PC-9 (cell line): ENCODE results near the gene MBD2. TPM values are rescaled to one million over a fixed set of nuclear protein-coding genes. Genes with fewer than 3 reads are reported as not detected.

Experiments used
- BruUV-seq: library from RNA; stranded (reverse); fragments of 400-500 nt; replicated peaks from 2 replicates; lab custom pipeline; 2021; lab: Mats Ljungman, UMichigan
- CTCF ChIA-PET: fragments of 300-600 bp; sonication (Branson Sonifier 250); formaldehyde crosslinking; loops from one replicate; lab custom pipeline; 2022; ENCODE audit warnings: antibody characterized with exemption; lab: Charles Lee
- POLR2A ChIA-PET: fragments of 300-600 bp; sonication (Branson Sonifier 250); formaldehyde crosslinking; loops from one replicate; lab custom pipeline; 2022; ENCODE audit warnings: antibody characterized with exemption; ENCODE audit not compliant: unreplicated experiment; lab: Charles Lee
- DNase-seq, 2 experiments: peaks; one replicate each; pipeline versions ENCODE4 v3.0.0 to v3.0.0-alpha.2; 2015 to 2022; ENCODE audit warnings: mixed read lengths in 1 of 2
- H2AFZ ChIP-seq: fragments of 200-600 bp; sonication (generic); 2 replicates; pipeline ENCODE4 v1.8.1; 2017; ENCODE audit warnings: antibody characterized with exemption
- H3F3A ChIP-seq: fragments of 200-600 bp; sonication (generic); 2 replicates; pipeline ENCODE4 v1.8.1; 2017; ENCODE audit warnings: antibody characterized with exemption, mild to moderate bottlenecking, low read depth; ENCODE audit not compliant: insufficient read depth
- H3K27ac ChIP-seq: fragments of 200-600 bp; sonication (generic); 2 replicates; pipeline ENCODE4 v1.6.1; 2016; ENCODE audit warnings: mixed run types
- H3K27me3 ChIP-seq: fragments of 200-600 bp; sonication (generic); 2 replicates; pipeline ENCODE4 v1.6.1; 2016; ENCODE audit warnings: low read depth, mixed run types; ENCODE audit not compliant: insufficient read depth
- H3K36me3 ChIP-seq: fragments of 200-600 bp; sonication (generic); 2 replicates; pipeline ENCODE4 v1.6.1; 2016; ENCODE audit warnings: low read depth, mixed run types
- H3K4me1 ChIP-seq: fragments of 200-600 bp; sonication (generic); replicated peaks from 2 replicates; pipeline ENCODE4 v1.6.1; 2016; ENCODE audit warnings: mixed run types; ENCODE audit not compliant: insufficient read depth
- H3K4me2 ChIP-seq: fragments of 200-600 bp; sonication (generic); 2 replicates; pipeline ENCODE4 v1.6.1; 2017; ENCODE audit warnings: mixed run types
- H3K4me3 ChIP-seq: fragments of 200-600 bp; sonication (generic); 2 replicates; pipeline ENCODE4 v1.6.1; 2016; ENCODE audit warnings: mixed run types
- H3K79me2 ChIP-seq: fragments of 200-600 bp; sonication (generic); 2 replicates; pipeline ENCODE4 v1.6.1; 2017; ENCODE audit warnings: low read depth, mixed run types
- H3K9me2 ChIP-seq: fragments of 200-600 bp; sonication (generic); 2 replicates; pipeline ENCODE4 v1.8.1; 2017; ENCODE audit warnings: mild to moderate bottlenecking; ENCODE audit not compliant: insufficient read depth
- H3K9me3 ChIP-seq: fragments of 200-600 bp; sonication (generic); 2 replicates; pipeline ENCODE4 v1.8.1; 2016; ENCODE audit warnings: low read depth; ENCODE audit not compliant: insufficient read depth
- H4K20me1 ChIP-seq: fragments of 200-600 bp; sonication (generic); 2 replicates; pipeline ENCODE4 v1.8.1; 2017; ENCODE audit not compliant: insufficient read depth
- CTCF ChIP-seq: fragments of 200-600 bp; sonication (generic); conservative IDR thresholded peaks from 2 replicates; pipeline ENCODE4 v1.6.1; 2017; ENCODE audit warnings: mixed run types, antibody characterized with exemption, mild to moderate bottlenecking, moderate library complexity
- EZH2 ChIP-seq: fragments of 200-600 bp; sonication (generic); IDR thresholded peaks from 2 replicates; pipeline ENCODE4 v1.8.0; 2017; ENCODE audit warnings: antibody characterized with exemption, low read depth
- intact Hi-C: fragments of 100-400 bp; cut with micrococcal nuclease; formaldehyde crosslinking; loops from one replicate; pipeline ENCODE4 v1.10.0; 2022; ENCODE audit not compliant: unreplicated experiment
- total RNA-seq: library from RNA; stranded (reverse); gene quantifications from 2 replicates; pipeline ENCODE4 v1.2.3, GENCODE V29; 2021

Gene MBD2
- total RNA-seq, 1 experiment from 2014 or later = 72.0 TPM

DNA sequence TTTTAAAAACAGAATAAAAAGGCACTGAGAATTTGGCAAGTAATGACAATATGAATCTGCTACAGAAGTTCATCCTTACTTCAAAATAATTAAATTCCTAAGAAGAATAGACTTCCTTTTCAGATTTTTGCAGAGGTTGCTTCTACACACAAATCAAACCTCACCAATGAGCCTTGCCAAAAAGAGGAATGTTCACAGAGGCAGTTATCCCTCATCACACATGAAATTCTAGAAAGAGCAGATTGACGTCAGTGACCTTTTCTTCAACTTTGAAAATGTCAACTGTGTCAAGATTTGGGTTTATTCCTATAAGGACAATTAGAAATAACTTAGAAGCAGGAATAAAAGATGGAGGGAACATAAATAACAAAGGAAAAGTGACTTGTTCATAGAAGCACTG lies 64.6 kb downstream of the MBD2 start:
- BruUV-seq = no TSS peak
- no peak overlapping the region for H2AFZ ChIP-seq
- no peak for DNase-seq
- ChIA-PET CTCF (no interaction called here), POLR2A (interaction anchor here (0.7 kb wide), 1 partner anchor 214 kb away, joined by 3 read pairs; no protein-coding TSS in a partner anchor)
- no peak overlapping the region for H3K27ac ChIP-seq
- H3K4me1 ChIP-seq = no peaks in the 10 kb centered on the region
- H3K9me2 ChIP-seq = no peaks in the 10 kb centered on the region
- H3K9me3 ChIP-seq = no peaks in the 10 kb centered on the region
- no peak overlapping the region for H3K4me3 ChIP-seq
- peaks cover 33% of the 10 kb centered on the region for H3K36me3 ChIP-seq
- no peaks in the 10 kb centered on the region; the same call in 1 of the 2 replicates for H3K79me2 ChIP-seq
- no peak overlapping the region for H3K4me2 ChIP-seq
- no peak for TF ChIP-seq CTCF
- peaks cover 11% of the 10 kb centered on the region for H3F3A ChIP-seq
- no peaks in the 10 kb centered on the region for H3K27me3 ChIP-seq
- no peaks in the 10 kb centered on the region for H4K20me1 ChIP-seq
- intact Hi-C loops = loop anchor here (10.0 kb wide), 1 partner anchor 105 kb away; the partner anchor contains the start of gene POLI

DNA sequence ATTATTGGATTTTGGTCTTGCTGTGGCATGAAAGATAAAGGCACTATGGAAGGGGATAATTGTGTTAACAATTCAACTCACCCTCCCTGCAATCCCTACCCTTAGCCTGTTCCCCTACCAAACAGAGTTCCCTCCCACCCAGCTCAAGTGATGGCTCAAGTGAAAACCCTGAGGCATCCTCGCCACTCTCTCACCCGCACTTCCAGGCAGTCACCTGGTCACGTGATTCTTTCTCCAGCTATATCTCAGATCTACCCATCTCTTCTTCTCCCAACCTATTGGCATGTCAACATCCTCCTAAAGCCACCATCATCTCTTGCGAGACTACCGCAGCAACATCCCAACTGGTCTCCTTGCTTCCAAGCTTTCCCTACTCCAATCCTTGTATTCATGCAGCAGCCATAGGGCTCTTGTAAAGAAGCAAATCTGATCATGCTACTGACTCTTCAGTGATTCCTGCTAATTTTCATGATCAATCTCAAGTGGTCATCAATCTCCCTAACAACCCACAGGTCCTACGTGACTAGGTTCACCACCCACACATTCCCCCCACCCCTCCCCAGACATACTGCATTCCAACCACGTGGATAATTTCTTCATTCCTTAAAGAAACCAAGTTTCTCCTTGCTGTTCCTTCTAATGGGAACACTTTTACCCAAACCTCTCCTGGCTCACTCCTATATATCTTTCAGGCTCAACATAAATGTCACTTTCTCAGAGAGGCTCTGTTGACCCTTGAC lies 66.7 kb downstream of the MBD2 start:
- Histone ChIP-seq H3K4me1 (no peaks in the 10 kb centered on the region), H2AFZ (no peak overlapping the region), H4K20me1 (no peaks in the 10 kb centered on the region), H3K4me2 (no peak overlapping the region), H3K4me3 (no peak overlapping the region), H3K79me2 (no peaks in the 10 kb centered on the region), H3K9me2 (no peaks in the 10 kb centered on the region), H3F3A (peaks cover 5% of the 10 kb centered on the region; the same call in 1 of the 2 replicates), H3K27me3 (no peaks in the 10 kb centered on the region), H3K9me3 (no peaks in the 10 kb centered on the region), H3K36me3 (peaks cover 25% of the 10 kb centered on the region; the same call in 1 of the 2 replicates), H3K27ac (no peak overlapping the region)
- ChIA-PET POLR2A (no interaction called here), CTCF (no interaction called here)
- DNase-seq = no peak
- TF ChIP-seq EZH2 (no peak), CTCF (no peak)
- BruUV-seq = no TSS peak
- intact Hi-C loops = loop anchor here (10.0 kb wide), 1 partner anchor 107 kb away; the partner anchor contains the start of gene POLI

DNA sequence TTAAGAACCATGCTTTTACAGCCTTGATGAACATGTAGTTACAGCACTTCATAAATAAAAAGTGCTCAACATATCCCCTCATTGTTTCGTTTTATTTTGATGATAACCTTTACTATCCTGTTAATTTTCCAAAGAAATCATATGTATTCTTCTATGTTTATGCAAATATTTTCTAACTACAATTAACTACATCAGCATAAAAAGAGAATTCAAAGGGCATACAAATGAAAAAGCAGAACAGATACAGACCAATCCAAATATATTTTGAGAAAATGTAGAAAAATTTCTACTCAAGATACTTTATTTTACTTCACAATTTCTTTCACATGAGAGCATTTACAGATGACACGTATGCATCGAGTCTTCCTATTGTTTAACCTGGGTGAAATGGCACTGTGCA lies 69.1 kb downstream of the MBD2 start:
- TF ChIP-seq EZH2 = no peak
- TF ChIP-seq CTCF = no peak
- CTCF ChIA-PET = no interaction called here
- DNase-seq = no peak
- Histone ChIP-seq H3K4me3 (no peak overlapping the region), H3K9me3 (no peaks in the 10 kb centered on the region), H3K4me1 (peaks cover 7% of the 10 kb centered on the region), H3K4me2 (no peak overlapping the region), H2AFZ (no peak overlapping the region), H3K27ac (no peak overlapping the region), H3K9me2 (no peaks in the 10 kb centered on the region), H3K79me2 (no peaks in the 10 kb centered on the region), H4K20me1 (no peaks in the 10 kb centered on the region), H3F3A (peaks cover 14% of the 10 kb centered on the region), H3K36me3 (peaks cover 25% of the 10 kb centered on the region; the same call in 1 of the 2 replicates), H3K27me3 (no peaks in the 10 kb centered on the region)
- intact Hi-C loops = loop anchor here (10.0 kb wide), 1 partner anchor 109 kb away; the partner anchor contains the start of gene POLI
- POLR2A ChIA-PET = no interaction called here
- no TSS peak for BruUV-seq
